A172 (cell line): Measurements from ENCODE around the gene DNAJA3. TPM values are rescaled to one million over a fixed set of nuclear protein-coding genes. Genes with fewer than 3 reads are reported as not detected.

Source experiments
- DNase-seq: peaks from one replicate; pipeline ENCODE4 v3.0.0-alpha.2; 2015; ENCODE audit warnings: low spot score
- total RNA-seq: library from RNA; depleted of rRNA; stranded (reverse); fragments of >200 nt; shearing (Covaris generic); gene quantifications from 2 replicates; pipeline ENCODE4 v1.2.3, GENCODE V29; 2014

DNAJA3 gene
- total RNA-seq, 1 experiment from 2014 or later = 91.9 TPM

DNA sequence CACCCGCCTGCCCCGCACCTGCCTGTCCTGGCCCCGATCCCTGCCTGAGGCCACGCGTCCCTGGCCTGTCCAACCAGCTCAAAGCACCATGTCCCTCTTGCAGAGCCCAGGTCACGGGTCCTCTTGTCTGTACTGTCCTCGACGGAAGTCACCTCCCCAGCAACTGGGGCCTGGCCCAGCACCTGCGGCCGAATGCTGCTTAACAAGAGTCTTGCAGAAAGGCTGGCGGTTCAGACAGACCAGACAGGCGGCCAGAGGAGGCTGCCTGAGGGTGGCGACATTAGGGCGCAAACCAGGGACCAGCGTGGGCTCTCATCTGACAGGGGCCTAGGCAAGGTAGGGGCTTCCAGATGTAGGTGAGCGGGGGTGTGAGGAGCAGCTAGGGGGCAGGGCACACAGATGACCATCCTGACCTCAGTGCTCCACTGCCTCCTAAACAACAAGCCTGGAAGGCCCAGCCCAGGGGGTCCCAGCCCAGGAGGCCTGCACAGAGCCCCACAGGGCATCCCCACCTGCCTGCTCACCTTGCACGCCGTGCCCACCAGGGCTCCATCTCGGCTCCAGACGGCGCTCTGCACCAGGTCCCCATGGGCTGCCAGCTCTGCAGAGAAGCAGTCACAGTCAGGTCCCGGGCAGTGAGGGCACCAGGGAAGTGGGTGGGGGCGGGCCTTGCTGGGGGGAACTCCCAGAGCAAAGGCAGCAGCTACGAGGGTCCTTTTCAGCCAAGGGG, 20.5 kb upstream of the DNAJA3 start:
- no peak for DNase-seq

DNA sequence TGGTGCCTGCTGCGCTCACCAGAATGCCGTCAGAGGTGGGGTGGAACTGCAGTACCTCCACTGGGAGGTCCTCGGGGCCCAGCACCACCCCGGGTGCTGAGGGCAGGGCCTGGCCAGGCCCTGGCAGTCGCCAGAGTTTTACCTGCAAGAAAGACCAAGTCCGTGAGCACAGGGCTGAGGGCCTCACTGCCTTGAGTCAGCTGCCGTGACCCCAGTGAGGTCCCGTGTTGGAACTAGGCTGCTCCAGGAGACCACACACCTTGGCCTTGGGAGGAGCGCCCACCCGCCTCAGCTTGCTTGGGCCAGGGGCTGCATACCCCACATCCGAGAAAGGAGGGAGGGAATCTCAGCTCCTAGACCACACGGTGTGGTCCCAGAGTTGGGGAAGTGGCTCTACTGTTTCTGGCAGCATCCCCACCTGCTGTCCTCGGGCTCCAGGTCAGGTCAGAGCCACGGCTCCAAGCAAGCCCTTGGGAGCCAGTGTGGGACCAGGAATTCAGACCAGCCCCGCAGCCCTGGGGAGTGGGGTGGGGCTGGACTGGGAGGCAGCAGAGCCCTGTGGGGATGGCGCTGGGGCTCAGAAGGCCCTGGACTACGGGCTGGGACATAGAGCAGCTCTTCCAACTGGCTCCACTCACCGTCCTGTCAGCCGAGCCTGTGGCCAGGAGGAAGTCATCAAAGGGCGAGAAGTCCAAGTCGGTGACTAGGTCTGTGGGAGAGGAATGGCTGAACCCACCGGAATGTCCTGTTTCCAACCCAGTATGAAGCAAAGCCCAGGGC, 17.9 kb upstream of the DNAJA3 start:
- DNase-seq = peak; percentile 82

DNA sequence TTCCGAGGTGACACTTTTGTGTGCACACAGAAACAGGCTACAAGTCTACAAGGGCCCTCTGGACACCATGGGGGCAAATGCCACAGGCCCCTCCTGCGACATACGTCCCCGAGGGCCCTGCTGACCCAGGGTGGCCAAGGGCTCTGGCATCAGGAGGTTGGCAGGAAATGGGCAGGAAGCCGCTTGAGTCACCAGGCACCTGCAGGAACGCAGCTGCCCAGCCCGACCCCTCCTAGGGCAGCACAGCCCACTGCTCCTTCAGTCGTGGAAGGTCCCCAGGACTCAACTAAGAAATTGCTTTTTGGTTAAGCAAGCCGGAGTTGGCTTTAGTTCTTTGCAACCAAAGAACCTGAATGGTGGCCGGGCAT, 17.4 kb upstream of the DNAJA3 start:
- DNase-seq = peak; percentile 72

DNA sequence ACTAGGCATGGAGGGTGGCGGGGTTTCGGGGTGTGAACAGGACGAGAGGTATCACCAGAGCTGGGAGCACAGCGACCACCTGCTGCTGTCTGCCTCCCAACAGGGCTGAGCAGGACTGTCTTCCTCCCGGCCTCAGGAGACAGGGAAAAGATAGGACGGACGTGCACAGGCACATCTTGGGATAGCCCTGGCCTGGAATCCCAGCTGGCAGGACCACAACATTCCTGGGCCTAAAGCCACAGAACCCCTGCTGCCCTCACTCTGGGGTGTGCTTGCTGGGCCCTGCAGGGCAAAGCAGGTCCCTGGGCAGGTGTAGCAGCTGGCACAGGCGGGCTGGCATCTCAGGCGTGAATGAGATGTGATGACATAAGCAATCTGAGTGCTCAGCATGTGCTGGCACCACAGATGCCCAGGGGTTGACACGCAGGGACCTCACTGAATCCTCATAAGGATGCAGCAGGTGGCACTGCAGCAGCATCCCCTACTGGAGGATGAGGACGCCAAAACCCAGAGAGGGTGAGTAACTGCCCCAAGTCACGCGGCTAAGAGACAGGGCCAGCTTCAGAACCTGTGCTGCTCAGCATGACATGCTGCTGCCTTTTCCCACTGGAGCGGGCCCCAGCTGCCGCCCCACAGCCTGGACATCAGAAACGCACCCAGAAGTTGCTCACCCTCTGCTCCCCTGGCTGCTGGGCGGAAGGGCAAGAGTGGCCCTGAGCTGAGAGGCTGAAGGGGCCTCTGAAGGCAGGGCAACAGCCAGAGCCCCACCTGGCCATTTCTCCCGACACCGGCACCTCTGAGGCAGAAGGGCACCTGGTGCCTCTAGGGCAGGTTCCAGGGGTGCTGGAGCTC, 16.4 kb upstream of the DNAJA3 start:
- DNase-seq = peak; percentile 92

DNA sequence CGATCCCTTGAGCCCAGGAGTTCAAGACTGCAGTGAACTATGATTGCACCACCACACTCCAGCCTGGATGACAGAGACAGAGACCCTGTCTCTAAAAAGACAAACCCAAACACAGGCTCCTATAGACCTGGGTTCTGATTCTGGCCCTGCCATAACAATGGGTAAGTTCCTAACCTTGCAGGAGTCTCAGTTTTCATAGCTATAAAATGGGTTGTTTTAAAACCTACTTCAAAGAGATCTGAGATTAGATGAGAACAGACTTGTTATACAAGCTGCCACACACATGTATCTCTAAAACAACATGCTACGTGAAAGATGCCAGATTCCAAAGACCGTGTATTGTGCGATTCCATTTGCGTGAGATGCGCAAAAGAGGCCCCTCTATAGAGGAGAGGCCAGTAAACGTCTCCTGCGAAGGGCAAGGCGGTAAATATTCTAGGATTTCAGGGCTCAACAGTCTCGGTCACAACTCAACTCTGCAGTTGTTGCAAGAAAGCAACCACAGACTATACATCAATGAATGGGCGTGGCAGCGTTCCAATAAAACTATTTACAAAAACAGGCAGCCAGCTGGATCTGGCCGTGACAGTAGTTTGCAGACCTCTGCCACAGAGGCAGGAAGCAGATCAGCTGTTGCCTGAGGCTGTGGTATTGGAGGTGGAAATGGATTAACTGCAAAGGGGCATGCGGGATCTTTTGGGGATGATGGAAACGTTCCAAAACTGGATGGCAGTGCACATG, 15.2 kb upstream of the DNAJA3 start:
- DNase-seq = peak; percentile 91

DNA sequence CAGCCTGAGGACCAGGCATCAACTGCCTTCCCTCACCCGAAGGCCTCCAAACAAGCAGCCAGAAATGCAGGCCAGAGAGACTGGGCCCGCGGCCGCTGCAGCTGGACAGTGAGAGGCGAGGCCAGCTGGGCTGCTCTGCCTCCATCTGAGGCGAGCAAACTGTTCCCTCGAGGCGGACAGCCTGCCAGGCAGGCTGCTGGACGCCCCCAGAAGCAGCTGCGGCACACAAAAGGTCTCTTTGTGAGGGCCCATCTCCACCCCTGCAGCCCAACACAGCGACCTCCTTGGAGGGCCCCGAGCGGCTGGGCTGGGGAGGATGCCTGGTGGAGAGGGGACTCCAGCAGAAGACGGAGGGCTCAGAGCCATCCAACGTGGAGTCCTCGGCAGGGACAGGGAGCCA, 14.0 kb upstream of the DNAJA3 start:
- DNase-seq = no peak

DNA sequence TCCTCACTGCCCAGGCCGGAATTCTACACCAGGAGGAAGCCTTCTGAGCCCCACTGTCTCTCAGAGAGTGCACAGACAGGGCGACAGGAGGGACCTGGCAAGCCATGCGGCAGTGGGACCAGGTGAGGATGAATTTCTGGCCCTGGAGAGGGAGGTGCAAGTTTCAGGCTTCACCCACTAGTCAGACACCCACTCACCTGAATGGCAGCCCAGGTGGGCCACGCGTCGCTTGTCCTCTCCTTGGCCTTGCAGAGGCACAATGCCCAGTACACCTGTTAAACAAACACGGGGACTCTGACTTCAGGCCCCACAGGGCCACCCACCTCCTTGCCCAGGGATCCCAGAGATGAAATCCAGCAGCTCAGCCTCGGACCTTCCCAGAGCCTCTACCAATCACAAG, 13.5 kb upstream of the DNAJA3 start:
- DNase-seq = no peak

DNA sequence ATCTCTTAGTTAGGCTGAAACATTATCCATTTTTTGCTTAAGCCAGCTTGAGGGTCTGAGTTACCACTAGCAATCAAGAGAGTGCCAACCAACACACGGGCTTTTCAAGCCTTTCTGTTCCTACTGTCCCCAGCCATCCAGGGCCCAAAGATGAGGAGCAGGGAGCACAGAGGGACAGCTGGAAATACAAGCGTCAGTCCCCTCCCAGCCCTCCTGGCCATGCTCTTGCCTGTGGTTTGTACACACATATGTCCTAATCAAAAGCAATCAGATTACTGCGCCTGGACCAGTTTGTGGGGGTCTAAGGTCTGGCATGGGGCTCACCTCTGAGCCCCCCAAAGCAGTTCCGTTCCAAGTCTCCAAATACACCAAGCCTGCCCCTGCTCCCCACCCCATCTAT, 12.8 kb upstream of the DNAJA3 start:
- DNase-seq = no peak

DNA sequence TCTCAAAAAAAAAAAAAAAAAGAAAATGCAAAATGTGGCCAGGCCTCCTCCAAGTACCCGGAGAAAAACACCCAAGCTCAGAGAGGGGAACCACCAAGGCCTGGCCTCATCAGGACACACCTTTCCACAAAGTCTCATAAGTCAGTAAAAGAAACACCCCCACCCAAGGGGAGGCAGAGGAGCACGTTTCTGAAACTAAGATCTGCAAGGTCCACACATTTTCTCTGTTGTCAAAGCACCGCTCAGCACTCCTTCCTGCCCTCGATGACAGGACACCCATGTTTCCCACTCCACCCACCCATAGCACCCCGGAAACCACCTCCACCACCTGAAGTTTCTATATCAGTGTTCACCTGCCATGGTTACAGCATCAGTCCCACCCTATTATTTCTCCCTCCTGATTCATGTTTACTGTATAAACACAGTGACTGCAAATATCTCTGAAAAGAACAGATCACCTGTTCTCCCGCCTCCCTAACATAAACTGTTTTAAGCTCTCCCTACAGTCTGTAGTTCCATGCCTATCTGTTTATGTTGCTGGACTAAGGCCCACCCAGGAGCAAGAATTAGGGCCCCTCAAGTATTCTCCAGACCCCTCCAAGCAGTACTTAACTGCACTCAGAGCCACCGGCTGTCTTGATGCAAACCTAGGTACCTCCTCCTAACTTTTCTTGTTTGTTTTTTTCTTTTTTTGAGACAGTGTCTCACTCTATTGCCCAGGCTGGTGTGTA, 11.3 kb upstream of the DNAJA3 start:
- DNase-seq = no peak

DNA sequence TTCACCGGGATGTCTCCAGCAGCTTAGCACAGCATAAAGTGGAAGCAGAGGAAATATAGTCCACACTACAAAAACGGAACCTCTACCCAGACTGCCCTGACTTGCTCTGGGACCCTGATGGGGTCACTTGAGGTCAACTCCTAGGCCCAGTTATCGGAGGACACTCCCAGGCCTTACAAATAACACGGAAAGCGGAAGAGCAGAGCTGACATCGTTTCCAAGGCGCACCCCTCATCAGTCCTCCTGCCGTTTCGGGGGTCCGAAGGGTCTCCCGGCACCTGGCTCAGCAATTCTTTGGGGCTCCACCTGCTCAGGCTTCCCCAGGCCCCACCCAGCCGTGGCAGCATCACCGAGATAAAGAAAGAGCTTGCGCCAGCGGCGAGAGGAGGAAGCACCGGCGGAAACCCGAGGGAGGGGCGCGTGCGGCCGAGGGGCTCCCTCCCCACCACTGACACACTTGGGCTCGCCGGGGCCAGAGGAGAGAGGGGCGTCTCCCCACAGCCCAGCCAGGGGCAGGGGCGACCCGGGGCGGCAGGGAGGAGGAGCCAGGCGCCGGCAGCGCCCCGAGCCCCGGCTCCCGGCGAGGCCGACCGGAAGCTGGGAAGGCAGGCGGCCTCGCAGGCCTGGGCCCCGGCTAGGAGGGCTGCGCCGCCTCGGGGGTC, 10.0 kb upstream of the DNAJA3 start:
- DNase-seq = no peak

DNA sequence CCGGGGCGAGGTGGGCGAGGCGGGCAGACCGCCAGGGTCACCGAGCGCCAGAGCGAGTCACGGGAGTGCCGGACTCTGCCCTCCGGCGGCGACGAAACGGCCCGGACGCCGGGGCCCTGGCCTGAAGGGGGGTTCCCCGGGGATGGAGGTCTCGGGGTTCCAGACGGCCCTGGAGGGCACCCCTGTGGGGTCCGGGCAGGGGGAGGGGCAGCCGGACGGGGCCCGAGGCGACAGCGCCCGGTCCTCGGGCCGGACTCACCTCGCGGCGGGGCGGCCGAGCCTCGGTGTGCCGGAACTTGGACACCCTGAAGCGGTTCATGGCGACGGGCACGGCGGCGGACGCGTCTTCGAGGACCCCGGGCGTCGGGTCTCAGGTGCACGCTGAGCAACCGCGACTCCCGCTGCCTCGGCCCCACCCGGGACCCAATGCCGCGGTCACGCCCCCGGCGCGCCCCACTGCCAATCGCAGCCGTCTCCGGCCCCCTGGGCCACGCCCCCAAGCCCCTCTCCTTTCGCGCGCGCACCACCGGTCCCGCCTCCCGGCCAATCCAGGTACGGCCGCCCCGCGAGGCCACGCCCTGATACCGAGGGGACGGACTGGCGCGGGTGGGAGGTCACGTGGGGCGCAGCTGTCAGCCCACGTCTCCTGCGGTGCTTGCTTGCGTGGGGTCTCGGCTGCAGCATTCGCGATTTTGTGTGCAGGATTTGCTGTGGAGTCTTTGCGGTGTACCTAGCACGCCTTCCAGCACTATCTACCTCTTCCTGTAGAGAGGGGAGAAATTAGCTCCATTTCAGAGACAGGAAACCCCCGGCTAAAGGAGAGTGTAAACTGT, 9.3 kb upstream of the DNAJA3 start, which contains the start of gene CORO7:
Gene CORO7, minus strand, starts transcription at position 397 of the 833 bp plus-strand sequence. Its CDS starts 78 bp downstream, at position 319.
- peak; percentile 78 for DNase-seq

DNA sequence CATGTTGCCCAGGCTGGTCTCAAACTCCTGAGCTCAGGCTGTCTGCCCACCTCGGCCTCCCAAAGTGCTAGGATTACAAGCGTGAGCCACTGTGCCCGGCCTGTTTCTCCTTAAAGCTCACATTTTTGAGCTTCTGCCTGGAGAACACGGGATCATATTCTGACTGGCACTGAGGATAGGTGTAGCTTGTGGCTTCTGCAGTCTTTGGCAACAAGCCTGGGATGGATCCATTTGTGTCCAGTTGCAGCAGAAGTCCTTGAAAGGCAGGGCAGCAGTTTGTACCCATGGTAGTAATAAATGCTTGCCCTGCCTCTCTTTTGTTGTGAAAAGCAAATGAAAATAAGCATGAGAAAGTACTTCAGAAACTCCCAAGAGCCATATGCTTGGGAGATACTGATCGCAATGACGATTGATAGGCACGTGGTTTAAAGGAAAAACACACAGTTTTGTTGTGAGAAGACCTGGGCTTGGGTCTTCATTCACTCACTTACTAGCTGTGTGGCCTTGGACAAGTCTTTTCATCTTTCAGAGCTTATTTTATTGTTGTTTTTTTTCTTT, 6.2 kb upstream of the DNAJA3 start:
- no peak for DNase-seq

DNA sequence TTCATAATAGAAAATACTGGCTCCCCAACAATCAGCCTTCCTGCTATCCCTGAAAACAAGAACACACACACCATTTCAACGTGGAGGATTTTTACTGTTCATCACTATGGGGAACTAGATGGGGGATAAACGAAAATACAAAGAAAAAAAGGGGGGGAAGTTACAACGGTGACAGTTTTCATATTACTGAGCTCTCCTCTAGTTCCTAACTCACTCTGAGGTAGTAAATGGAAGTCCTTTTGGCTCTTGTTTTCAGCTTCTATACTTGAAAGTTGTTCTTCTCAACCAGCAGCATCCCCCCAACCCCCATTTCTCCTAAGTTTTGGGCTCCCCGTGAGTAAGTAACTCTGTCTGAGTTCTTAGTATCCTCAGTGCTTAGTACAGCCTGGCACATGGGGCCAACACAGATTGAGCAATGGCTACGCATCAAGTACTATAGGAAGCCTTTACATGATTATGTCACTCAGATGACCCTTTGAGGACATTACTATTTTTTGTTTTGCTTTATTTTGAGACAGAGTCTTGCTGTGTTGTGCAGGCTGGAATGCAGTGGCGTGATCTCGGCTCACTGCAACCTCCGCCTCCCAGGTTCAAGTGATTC, 5.1 kb upstream of the DNAJA3 start:
- no peak for DNase-seq

DNA sequence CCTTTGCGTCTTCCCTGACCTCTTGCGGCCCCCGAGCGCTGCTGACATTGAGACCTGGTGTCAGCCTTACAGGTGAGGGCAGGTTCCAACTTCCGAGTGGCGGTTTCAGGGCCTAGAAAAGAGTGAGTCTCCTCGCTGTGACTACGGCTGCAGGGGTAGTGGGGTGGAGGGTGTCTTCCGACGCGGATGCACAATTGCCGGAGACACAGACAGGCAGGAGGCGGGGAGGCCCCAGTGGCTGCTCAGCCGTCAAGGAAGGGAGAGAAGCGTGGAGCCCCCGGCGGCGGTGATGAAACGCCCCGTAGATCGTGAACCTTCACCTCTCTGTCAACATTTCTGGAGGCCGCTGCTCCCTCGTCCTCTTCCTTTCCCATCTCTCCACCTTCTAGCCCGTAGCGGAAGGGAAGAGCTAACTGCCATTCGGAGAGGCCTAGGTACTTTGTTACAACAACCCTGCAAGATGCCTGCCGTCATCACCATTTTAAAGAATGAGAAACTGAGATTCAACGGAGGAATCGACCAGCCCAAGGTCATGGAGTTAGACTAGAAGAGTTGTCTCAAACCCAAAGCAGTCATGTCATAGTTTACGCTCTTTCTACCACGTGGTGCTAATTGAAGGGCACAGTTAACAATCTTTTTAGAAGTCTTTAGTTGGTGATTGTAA, 485 bp downstream of the DNAJA3 start:
- DNase-seq = no peak

DNA sequence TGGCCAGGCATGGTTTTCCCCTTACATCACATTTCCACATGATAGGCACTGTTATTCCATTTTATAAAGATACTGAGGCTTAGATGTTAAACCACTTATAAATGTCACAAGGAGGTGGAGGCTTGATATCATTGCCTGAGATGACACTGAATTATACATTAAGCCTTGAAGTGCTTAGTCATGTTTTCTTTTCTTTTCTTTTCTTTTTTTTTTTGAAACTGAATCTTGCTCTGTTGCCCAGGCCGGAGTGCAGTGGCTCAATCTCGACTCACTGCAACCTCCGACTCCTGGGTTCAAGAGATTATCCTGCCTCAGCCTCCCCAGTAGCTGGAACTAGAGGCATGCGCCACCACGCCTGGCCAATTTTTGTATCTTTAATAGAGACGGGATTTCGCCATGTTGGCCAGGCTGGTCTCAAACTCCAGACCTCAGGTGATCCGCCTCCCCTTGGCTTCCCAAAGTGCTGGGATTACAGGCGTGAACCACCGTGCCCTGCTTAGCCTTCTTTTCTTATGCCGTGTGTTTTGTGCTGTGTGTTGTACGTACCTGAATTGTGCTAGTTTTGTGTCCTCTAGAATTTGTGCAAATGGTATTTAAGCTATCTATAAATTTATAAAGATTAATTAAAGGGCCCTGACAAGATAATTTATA, 1.2 kb downstream of the DNAJA3 start:
- DNase-seq = no peak

DNA sequence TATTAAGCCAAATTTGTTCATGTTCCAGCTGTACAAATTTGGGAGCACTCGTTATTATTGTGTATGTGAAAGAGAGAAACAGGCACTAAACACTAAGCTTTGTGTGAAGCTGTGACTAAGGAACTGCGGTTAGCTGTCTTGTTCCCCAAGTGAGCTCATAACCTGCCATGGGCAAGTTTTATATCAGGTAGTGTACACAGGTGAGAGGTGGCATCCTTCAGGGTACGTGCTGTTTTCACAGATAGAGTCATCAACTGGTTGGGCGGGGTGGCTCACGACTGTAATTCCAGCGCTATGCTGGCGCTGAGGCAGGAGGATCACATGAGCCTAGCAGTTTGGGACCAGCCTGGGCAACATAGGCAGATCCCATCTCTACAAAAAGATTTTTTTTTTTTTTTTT, 2.8 kb downstream of the DNAJA3 start:
- DNase-seq = no peak

DNA sequence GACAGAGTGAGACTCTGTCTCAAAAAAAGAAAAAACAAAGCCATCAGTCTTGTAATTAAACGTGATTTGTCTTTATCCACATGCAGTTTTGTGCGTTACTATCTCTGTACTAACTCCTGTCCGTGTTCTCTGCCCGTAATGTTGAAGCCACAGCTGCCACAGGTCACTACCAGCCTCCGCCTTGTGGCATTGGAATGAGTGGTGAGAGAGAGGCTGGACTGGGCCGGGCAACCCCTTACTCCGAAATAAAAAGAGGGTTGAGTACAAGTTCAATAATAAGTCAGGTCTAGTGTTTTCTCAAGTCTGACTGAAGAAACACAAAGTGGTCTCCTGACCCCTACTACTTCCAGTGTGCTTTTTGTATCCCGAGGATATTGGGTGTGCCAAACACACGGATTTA, 5.4 kb downstream of the DNAJA3 start:
- no peak for DNase-seq

DNA sequence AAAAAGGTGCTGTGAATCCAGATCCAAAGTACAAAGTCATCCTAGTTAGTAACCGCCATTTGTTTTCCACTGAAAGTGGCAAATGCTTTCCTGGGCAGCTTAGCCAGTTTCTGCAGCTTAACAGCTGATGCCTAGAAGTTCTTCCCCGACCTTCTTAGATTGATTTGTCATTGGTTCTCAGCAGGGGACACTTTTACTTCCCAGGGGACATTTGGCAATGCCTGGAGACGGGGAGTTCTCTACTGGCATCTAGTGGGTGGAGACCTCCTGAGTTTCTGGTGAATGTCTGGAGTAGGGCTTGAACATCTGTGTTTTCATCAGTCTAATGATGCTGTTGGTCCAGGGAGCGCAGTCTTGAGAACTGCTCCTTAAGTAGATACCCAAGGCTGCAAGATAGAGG, 7.6 kb downstream of the DNAJA3 start:
- DNase-seq = no peak
